ENCODE measurements around the gene OR4D2.

DNA sequence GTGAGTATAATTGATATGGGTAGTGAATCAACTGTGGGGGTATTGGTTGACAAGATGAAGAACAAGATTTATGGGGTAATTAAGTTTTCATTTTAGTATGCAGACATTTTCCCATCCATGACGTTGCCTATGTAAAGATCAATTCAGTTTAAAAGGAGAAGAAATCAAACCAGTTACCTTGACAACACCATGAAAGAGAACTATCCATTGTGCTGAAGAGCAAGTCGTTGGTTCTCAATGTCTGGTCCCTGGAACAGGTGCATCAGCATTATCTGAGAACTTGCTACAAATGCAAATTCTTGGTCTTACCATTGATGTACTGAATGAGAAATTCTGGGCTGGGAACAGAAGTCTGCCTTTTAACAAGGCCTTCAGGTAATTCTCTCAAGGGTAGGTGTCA lies 801 bp upstream of the OR4D2 start:
- TF ChIP-seq, protein P1, sequence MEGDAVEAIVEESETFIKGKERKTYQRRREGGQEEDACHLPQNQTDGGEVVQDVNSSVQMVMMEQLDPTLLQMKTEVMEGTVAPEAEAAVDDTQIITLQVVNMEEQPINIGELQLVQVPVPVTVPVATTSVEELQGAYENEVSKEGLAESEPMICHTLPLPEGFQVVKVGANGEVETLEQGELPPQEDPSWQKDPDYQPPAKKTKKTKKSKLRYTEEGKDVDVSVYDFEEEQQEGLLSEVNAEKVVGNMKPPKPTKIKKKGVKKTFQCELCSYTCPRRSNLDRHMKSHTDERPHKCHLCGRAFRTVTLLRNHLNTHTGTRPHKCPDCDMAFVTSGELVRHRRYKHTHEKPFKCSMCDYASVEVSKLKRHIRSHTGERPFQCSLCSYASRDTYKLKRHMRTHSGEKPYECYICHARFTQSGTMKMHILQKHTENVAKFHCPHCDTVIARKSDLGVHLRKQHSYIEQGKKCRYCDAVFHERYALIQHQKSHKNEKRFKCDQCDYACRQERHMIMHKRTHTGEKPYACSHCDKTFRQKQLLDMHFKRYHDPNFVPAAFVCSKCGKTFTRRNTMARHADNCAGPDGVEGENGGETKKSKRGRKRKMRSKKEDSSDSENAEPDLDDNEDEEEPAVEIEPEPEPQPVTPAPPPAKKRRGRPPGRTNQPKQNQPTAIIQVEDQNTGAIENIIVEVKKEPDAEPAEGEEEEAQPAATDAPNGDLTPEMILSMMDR (IDR thresholded peaks at IDR 0.05): no peak
- no peak for TF ChIP-seq POLR2A (IDR thresholded peaks at IDR 0.05)
- no peak for TF ChIP-seq POLR2AphosphoS5 (IDR thresholded peaks at IDR 0.05; ENCODE audit: insufficient read depth in 1 of 2, low read depth in 1 of 2)

Data from vagina (tissue), 2 donors.